Fibroblast of peridontal ligament (primary cell): ENCODE measurements around the gene LPGAT1.
A peak's percentile ranks its signal among the peaks of the same experiment; 100 is the strongest.

Experiments used
- DNase-seq: peaks from one replicate; pipeline ENCODE4 v3.0.0-alpha.2; 2010; ENCODE audit errors: extremely low read depth

LPGAT1 gene

GRCh38 chr1:211762206-211762605 lies 68.4 kb downstream of the LPGAT1 start:
- no peak for DNase-seq

- no peak for DNase-seq
Observed at GRCh38 chr1:211761400-211761799, 69.2 kb downstream of the LPGAT1 start.

- no peak for DNase-seq
Observed at GRCh38 chr1:211756471-211757020, 74.0 kb downstream of the LPGAT1 start.

GRCh38 chr1:211753649-211754251 lies 76.8 kb downstream of the LPGAT1 start:
- DNase-seq, result no peak

GRCh38 chr1:211752951-211753486 lies 77.5 kb downstream of the LPGAT1 start:
- DNase-seq, result peak; percentile 13

GRCh38 chr1:211752317-211752716 lies 78.2 kb downstream of the LPGAT1 start:
- DNase-seq, result no peak

GRCh38 chr1:211751438-211751837 lies 79.1 kb downstream of the LPGAT1 start:
- no peak for DNase-seq

- no peak for DNase-seq
Observed at GRCh38 chr1:211750599-211750998, 80.0 kb downstream of the LPGAT1 start.

GRCh38 chr1:211749251-211749650 lies 81.3 kb downstream of the LPGAT1 start:
- DNase-seq, result no peak

- DNase-seq, result no peak
Observed at GRCh38 chr1:211748810-211749209, 81.8 kb downstream of the LPGAT1 start.

GRCh38 chr1:211742889-211743529 lies 87.6 kb downstream of the LPGAT1 start:
- no peak for DNase-seq

- DNase-seq, result no peak
Observed at GRCh38 chr1:211742272-211742671, 88.3 kb downstream of the LPGAT1 start.

- DNase-seq, result no peak
Observed at GRCh38 chr1:211741788-211742187, 88.8 kb downstream of the LPGAT1 start.

- DNase-seq, result no peak
Observed at GRCh38 chr1:211741116-211741515, 89.4 kb downstream of the LPGAT1 start.

GRCh38 chr1:211739671-211740411 lies 90.7 kb downstream of the LPGAT1 start:
- no peak for DNase-seq

- DNase-seq, result no peak
Observed at GRCh38 chr1:211738691-211739301, 91.8 kb downstream of the LPGAT1 start.

GRCh38 chr1:211738096-211738690 lies 92.4 kb downstream of the LPGAT1 start:
- no peak for DNase-seq

GRCh38 chr1:211737115-211738035 lies 93.2 kb downstream of the LPGAT1 start:
- no peak for DNase-seq

GRCh38 chr1:211736351-211736915 lies 94.1 kb downstream of the LPGAT1 start:
- peak; percentile 11 for DNase-seq
